NOMO-1 treated with DMSO at 0.1 percent for 48 hours (cell line): ENCODE results near the gene NEK5.
A peak's percentile ranks its signal among the peaks of the same experiment; 100 is the strongest.

ENCODE experiments used
- DNase-seq: peaks from one replicate; lab custom pipeline; 2025; ENCODE audit not compliant: unreplicated experiment; lab: John Stamatoyannopoulos, UW

Gene NEK5

GRCh38 chr13:52016296-52016695, 112.6 kb downstream of the NEK5 start:
- no peak for DNase-seq

DNA sequence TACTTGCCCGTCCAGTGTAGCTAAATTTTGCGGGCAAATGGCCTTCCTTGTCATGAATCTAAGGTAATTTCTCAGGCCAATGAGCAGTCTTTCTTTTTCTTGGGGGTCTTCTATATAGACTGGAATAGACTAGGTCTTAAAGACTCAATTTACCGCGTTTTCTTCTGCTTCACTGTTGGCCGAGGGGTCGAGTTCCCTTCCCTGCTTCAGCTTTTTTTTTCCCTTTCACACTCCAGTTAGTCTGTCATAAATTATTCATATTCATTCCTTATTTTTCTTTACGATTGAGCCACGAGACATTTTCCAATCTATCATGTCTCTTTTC, 116.4 kb downstream of the NEK5 start:
- DNase-seq: no peak

- peak; percentile 96 for DNase-seq
Observed at GRCh38 chr13:52011632-52012511, 117.0 kb downstream of the NEK5 start, which contains the start of gene ALG11. TSS of gene ALG11 (plus strand) at chr13:52012398. CDS start at chr13:52012419, 21 bp downstream.

DNA sequence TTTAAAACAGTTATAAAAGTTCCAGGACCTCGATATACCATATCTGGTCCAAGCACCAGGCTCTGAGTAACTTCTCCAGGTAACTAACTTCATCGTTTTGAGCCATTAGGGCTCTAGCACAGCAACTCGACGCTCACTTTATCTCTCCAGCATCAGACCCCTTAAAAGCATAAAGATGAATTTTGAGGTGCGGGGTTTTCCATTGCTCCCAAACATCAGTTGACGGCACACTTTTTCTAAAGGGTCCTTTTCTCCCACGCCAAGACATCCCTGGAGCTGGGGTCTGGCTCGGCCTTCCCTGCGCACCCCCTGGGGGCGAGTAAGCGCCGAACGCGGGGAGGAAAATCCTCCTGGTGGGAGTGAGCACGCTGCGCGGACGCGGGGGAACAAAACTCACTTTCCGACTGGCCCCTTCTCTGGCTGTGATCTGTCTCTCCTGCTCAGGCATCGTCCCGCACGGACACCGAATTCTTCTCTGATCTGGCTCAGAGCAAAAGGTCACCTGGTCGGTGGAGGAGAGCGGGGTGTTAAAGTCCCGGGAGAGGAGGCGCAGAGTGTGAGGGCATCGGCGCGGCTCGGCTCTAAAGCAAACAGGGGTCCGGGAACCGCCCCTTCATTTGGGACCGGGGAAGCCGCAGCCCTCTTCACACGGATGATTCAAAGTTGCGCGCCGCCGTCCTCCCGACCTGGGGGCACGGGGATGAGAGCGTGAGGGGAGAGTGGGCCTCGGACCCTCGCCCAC, 117.8 kb downstream of the NEK5 start, which contains the start of gene ATP7B:
Gene ATP7B (minus strand): TSS at position 561 of the 742 bp plus-strand sequence. CDS start 113 bp downstream, at position 448.
- DNase-seq: no peak

- DNase-seq: no peak
Observed at GRCh38 chr13:52009946-52010345, 118.9 kb downstream of the NEK5 start.

GRCh38 chr13:52006523-52007245, 122.2 kb downstream of the NEK5 start:
- no peak for DNase-seq

DNA sequence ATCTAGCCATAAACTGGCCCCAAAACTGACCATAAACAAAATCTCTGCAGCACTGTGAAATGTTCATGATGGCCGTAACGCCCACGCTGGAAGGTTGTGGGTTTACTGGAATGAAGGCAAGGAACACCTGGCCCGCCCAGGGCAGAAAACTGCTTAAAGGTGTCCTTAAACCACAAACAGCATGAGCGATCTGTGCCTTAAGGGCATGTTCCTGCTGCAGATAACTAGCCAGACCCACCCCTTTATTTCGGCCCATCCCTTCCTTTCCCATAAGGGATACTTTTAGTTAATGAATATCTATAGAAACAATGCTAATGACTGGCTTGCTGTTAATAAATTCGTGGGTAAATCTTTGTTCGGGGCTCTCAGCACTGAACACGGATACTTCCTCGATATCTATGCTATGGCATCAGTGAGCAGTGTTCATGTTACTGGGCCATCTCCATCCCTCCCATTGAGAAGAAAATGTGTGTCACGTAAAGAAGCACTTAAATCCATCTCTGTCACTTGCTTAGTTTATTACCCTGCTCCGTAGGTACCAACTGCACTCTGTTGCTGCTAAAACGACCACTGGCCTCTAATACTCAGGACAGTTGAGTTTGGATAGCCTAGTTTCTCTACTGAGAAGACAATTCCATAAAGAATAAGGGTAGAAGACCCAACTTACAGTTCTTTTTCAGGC, 122.9 kb downstream of the NEK5 start:
- DNase-seq: no peak

DNA sequence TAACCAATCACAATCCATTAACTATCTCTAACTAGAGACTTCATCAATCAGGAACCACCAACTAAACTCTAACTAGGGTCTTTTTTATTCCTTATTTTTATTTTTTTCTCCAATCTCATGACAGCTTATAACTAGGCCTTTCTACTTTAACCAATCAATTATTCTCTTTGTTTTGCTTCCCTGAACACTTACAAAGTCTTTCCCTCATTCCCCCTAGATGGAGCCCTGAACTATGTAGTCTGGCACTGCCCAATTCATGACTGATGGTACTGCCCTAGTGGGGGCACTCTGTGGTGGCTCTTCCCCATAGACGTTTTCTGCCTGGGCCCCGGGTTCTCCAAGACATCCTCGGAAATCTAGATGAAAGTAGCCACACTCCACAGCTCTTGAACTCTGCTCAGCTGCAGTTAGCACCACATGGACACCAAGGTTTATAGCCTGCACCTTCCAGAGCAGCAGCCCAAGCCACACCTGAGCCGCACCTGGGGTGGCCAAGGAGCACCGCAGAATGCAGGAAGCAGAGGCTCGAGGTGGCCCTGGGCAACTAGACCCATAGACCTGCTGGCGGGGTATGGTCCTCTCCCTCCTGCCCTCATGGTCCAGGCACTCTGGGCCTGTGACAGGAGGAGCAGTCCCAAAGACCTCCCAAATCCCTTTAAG, 124.2 kb downstream of the NEK5 start:
- no peak for DNase-seq

- no peak for DNase-seq
Observed at GRCh38 chr13:52003541-52003940, 125.3 kb downstream of the NEK5 start.

GRCh38 chr13:52002361-52002760, 126.5 kb downstream of the NEK5 start:
- DNase-seq: no peak

GRCh38 chr13:52001120-52001731, 127.6 kb downstream of the NEK5 start:
- peak; percentile 60 for DNase-seq

- DNase-seq: no peak
Observed at GRCh38 chr13:51999921-52000320, 129.0 kb downstream of the NEK5 start.

GRCh38 chr13:51999510-51999911, 129.4 kb downstream of the NEK5 start:
- no peak for DNase-seq

GRCh38 chr13:51998723-51999509, 130.0 kb downstream of the NEK5 start:
- DNase-seq: no peak

DNA sequence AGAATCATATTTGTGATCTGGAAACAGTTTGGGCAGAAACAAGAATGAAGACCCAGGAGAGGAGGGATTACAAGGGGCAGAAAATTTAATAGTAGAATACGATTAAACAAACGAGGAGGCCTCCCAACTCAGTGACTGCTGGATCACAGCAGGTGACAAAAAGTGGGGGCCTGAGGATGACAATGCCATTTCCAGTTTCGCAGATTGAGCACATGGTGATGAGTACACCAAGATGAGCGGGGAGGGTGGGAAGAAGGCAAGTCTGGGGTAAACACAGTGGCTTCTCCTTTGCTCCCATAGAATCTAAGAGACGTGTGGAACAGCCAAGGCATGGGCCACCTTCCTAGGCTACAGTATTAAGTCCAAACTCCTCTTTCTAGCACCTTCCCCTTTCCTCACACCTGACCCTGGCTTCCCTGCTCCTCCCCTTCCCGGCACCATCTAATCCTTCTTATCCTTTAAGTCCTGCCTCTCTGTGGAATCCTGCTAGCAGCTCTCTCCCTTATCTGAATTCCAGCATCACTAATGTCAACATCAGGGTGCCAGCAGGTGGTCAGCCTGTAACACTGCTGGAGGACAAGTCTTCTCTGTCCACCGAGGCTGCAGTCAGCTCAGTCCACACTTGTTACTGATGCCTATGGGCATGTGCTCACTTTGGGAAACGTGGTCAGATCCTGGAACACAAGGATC, 131.1 kb downstream of the NEK5 start:
- DNase-seq: no peak

- DNase-seq: no peak
Observed at GRCh38 chr13:51997186-51997585, 131.7 kb downstream of the NEK5 start.

DNA sequence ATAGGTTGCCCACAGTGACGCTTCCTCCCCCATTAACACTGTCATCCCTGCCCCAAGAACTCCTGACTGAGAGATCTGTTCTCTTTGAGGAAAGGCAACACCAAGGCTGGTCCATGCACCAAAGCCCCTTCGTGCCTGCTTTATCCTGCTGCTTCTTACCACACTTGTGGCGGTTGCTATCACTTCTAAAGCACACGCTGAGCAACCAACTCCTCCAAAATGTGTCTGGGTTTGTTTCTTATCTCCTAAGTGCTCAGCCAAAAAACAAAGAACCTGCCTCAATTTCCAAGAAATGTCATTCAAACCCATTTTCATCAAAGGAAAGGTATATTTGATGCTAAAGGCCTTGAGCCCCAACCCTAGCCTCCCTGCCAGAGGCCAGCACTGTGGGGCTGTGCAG, 132.2 kb downstream of the NEK5 start:
- DNase-seq: no peak

DNA sequence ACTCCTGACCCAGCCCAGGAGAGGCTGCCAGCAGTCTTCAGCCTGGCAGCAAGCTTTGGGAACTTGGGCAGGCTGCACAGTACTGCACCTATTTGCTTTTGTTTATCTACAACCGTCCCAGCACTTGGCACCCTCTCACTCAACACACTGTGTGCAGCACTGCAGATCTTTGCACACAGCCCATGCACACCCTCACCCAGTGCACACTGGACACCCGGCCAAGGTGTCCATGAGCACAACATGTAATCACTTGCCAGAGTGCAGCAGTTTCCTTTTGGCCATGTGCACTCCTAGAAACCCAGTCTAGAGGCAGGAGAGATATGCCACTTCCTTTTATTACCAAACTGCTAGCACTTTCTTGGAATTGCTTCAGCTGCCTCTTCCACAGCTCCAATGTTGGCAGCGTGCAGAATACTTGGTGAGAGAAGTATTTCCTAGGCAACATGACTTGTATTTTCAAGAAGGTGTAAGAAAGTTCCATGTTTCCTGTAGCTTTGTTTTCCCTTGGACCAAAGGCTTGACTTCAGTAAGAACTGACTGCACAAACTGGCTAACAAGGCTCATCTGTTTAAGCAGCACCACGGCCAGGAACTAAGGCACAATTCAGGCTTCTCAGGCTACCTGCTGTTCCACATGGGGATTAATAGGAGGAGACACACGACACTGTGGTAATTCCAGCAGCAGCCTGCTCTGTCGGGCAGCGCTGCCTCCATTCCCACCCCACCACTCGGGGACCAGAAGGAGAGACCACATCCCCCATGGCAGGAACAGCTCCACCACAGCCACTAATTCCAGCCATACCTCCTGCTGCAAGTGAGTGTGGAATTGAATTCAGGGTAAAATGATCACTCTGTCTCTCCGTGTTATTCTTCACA, 133.0 kb downstream of the NEK5 start:
- no peak for DNase-seq
